Measurements from ENCODE around the gene TMPRSS15. TPM values are rescaled to one million over a fixed set of nuclear protein-coding genes. Genes with fewer than 3 reads are reported as not detected.

TMPRSS15 gene
- total RNA-seq, 1 experiment from 2014 or later, result not detected

DNA sequence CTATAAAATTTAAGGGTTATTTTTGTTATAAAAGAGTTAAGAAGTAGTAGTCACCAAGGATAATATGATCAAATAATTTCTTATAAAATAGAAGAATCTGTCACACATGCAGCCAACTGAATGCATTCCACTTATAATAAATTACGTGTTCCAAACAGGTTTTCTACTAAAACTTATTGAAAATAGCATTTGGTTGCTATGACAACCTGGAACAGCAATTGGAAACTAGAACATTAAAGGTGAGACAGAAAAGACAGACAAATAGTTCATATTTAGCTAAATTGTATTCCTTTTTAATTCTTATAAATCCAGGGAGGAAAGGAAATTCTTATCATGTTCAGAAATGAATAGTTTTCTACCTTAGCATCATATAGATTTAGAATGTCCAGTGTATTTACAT is 168.0 kb downstream of the TMPRSS15 start:
- H3K27ac ChIP-seq (ENCODE audit: low read depth, low read length), result no peak overlapping the region
- H3K36me3 ChIP-seq (ENCODE audit: control insufficient read depth in 1 of 2, insufficient read depth in 2 of 2, low read length in 2 of 2), result no peaks in the 10 kb centered on the region
- H3K27me3 ChIP-seq (ENCODE audit: insufficient read depth, low read length), result no peaks in the 10 kb centered on the region
- TF ChIP-seq ELF1 (IDR thresholded peaks at IDR 0.05; ENCODE audit: borderline replicate concordance, low read depth), result no peak
- TF ChIP-seq MAX (IDR thresholded peaks at IDR 0.05), result no peak
- no peak for TF ChIP-seq ZNF274 (IDR thresholded peaks at IDR 0.05; ENCODE audit: low read depth, low read length)
- TF ChIP-seq ATF3 (IDR thresholded peaks at IDR 0.05), result no peak
- TF ChIP-seq, protein P1, sequence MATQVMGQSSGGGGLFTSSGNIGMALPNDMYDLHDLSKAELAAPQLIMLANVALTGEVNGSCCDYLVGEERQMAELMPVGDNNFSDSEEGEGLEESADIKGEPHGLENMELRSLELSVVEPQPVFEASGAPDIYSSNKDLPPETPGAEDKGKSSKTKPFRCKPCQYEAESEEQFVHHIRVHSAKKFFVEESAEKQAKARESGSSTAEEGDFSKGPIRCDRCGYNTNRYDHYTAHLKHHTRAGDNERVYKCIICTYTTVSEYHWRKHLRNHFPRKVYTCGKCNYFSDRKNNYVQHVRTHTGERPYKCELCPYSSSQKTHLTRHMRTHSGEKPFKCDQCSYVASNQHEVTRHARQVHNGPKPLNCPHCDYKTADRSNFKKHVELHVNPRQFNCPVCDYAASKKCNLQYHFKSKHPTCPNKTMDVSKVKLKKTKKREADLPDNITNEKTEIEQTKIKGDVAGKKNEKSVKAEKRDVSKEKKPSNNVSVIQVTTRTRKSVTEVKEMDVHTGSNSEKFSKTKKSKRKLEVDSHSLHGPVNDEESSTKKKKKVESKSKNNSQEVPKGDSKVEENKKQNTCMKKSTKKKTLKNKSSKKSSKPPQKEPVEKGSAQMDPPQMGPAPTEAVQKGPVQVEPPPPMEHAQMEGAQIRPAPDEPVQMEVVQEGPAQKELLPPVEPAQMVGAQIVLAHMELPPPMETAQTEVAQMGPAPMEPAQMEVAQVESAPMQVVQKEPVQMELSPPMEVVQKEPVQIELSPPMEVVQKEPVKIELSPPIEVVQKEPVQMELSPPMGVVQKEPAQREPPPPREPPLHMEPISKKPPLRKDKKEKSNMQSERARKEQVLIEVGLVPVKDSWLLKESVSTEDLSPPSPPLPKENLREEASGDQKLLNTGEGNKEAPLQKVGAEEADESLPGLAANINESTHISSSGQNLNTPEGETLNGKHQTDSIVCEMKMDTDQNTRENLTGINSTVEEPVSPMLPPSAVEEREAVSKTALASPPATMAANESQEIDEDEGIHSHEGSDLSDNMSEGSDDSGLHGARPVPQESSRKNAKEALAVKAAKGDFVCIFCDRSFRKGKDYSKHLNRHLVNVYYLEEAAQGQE (IDR thresholded peaks at IDR 0.05; ENCODE audit: low read depth), result no peak
- TF ChIP-seq FOSL1 (IDR thresholded peaks at IDR 0.05; ENCODE audit: low read depth), result no peak
- TF ChIP-seq EZH2 (IDR thresholded peaks at IDR 0.05), result no peak
- no peak for TF ChIP-seq EZH2phosphoT487 (IDR thresholded peaks at IDR 0.05; ENCODE audit: borderline replicate concordance)
- TF ChIP-seq SP1 (IDR thresholded peaks at IDR 0.05; ENCODE audit: low read depth), result no peak
- TF ChIP-seq, protein P2, sequence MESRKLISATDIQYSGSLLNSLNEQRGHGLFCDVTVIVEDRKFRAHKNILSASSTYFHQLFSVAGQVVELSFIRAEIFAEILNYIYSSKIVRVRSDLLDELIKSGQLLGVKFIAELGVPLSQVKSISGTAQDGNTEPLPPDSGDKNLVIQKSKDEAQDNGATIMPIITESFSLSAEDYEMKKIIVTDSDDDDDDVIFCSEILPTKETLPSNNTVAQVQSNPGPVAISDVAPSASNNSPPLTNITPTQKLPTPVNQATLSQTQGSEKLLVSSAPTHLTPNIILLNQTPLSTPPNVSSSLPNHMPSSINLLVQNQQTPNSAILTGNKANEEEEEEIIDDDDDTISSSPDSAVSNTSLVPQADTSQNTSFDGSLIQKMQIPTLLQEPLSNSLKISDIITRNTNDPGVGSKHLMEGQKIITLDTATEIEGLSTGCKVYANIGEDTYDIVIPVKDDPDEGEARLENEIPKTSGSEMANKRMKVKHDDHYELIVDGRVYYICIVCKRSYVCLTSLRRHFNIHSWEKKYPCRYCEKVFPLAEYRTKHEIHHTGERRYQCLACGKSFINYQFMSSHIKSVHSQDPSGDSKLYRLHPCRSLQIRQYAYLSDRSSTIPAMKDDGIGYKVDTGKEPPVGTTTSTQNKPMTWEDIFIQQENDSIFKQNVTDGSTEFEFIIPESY (IDR thresholded peaks at IDR 0.05; ENCODE audit: extremely low read depth, insufficient replicate concordance, low read length), result no peak
- no peak for TF ChIP-seq TCF7L2 (IDR thresholded peaks at IDR 0.05; ENCODE audit: borderline replicate concordance, extremely low read depth, insufficient read depth, insufficient read length)
- TF ChIP-seq CEBPB (IDR thresholded peaks at IDR 0.05; ENCODE audit: low read depth), result no peak
- intact Hi-C loops (cut with micrococcal nuclease), result no loop called here
- H3K79me2 ChIP-seq (ENCODE audit: insufficient read depth, low read length), result no peaks in the 10 kb centered on the region
- peaks cover 13 to 19% of the 10 kb centered on the region in 2 experiments for H3K9me3 ChIP-seq (ENCODE audit: control insufficient read depth in 1 of 2, insufficient read depth in 1 of 2, low read depth in 1 of 2, low read length in 2 of 2)
- H4K20me1 ChIP-seq (ENCODE audit: insufficient read depth), result no peaks in the 10 kb centered on the region
- no peaks in the 10 kb centered on the region for H3K4me1 ChIP-seq (ENCODE audit: control insufficient read depth in 1 of 2, insufficient read depth in 2 of 2, low read length in 2 of 2)
- H3K9ac ChIP-seq (ENCODE audit: low read length), result no peak overlapping the region
- no peak overlapping the region for H2AFZ ChIP-seq (ENCODE audit: low read depth, low read length, poor library complexity, severe bottlenecking)
- H3K9me2 ChIP-seq (ENCODE audit: insufficient read depth), result no peaks in the 10 kb centered on the region
- no peak overlapping the region for H3K4me3 ChIP-seq (replicated peaks in 1 of 2; ENCODE audit: low read depth in 1 of 2, low read length in 2 of 2)
- ChIA-PET RAD21 (ENCODE audit: low non-redundant PET in 1 of 2, low total read pairs in 2 of 2, uncharacterized antibody in 2 of 2, unreplicated experiment in 2 of 2) (no interaction called here), CTCF (no interaction called here), POLR2A (no interaction called here)
- DNase-seq (ENCODE audit: low read depth, low spot score) (no peak), ATAC-seq (no peak)
- BruUV-seq (replicated peaks), result no TSS peak
- no peak overlapping the region for H3K4me2 ChIP-seq (ENCODE audit: low read length)

Data from HCT116 (cell line).